Measurements from ENCODE around the gene GALNT12.

The GALNT12 gene

GRCh38 chr9:98881356-98881755, 73.9 kb downstream of the GALNT12 start:
- no peaks in the 10 kb centered on the region for H4K20me1 ChIP-seq (ENCODE audit: insufficient read depth, low read length)
- H3K27ac ChIP-seq (ENCODE audit: low read length), result no peak overlapping the region
- no peaks in the 10 kb centered on the region for H3K9me3 ChIP-seq (ENCODE audit: insufficient read depth, low read length)
- no peaks in the 10 kb centered on the region for H3K36me3 ChIP-seq (replicated peaks; ENCODE audit: low read depth, low read length)
- H3K4me3 ChIP-seq (ENCODE audit: low read length), result no peak overlapping the region
- no peak overlapping the region for H3K4me2 ChIP-seq (ENCODE audit: low read length)
- peaks cover 59% of the 10 kb centered on the region for H3K27me3 ChIP-seq (ENCODE audit: low read depth, low read length)
- no peaks in the 10 kb centered on the region for H3K4me1 ChIP-seq (ENCODE audit: low read length)
- H3K9ac ChIP-seq (ENCODE audit: low read length), result no peak overlapping the region
- H3K79me2 ChIP-seq (ENCODE audit: low read length), result no peaks in the 10 kb centered on the region
- no peak overlapping the region for H2AFZ ChIP-seq (ENCODE audit: low read depth, low read length)
- no peak for TF ChIP-seq CTCF (IDR thresholded peaks at IDR 0.05; ENCODE audit: low read depth, low read length)
- TF ChIP-seq EZH2phosphoT487 (IDR thresholded peaks at IDR 0.05; ENCODE audit: low read depth), result no peak

GRCh38 chr9:98881836-98882568, 74.5 kb downstream of the GALNT12 start:
- TF ChIP-seq EZH2phosphoT487 (IDR thresholded peaks at IDR 0.05; ENCODE audit: low read depth), result no peak
- TF ChIP-seq CTCF (IDR thresholded peaks at IDR 0.05; ENCODE audit: low read depth, low read length), result no peak
- Histone ChIP-seq H3K79me2 (ENCODE audit: low read length) (no peaks in the 10 kb centered on the region), H3K36me3 (replicated peaks; ENCODE audit: low read depth, low read length) (no peaks in the 10 kb centered on the region), H3K4me1 (ENCODE audit: low read length) (no peaks in the 10 kb centered on the region), H3K4me3 (ENCODE audit: low read length) (no peak overlapping the region), H3K9ac (ENCODE audit: low read length) (no peak overlapping the region), H3K27ac (ENCODE audit: low read length) (no peak overlapping the region), H4K20me1 (ENCODE audit: insufficient read depth, low read length) (no peaks in the 10 kb centered on the region), H3K9me3 (ENCODE audit: insufficient read depth, low read length) (no peaks in the 10 kb centered on the region), H2AFZ (ENCODE audit: low read depth, low read length) (no peak overlapping the region), H3K4me2 (ENCODE audit: low read length) (no peak overlapping the region), H3K27me3 (ENCODE audit: low read depth, low read length) (peaks cover 63% of the 10 kb centered on the region)

DNA sequence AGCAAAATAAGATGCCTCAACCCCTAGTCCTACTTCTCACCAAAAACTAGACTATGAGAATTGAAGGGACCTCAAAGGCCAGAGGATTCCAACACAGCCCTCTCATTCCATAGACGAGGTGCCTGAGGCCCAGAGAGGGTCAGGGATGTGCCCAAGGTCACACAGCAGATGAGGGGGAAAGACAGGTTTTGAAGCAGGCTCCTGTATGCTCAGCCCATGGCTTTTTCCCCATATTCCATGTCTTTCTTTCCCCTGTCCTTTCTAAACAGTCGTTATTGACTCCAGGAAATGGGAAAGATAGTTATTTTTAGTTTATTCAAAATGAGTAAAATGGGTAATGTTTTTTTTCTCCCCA, 75.1 kb downstream of the GALNT12 start:
- Histone ChIP-seq H3K36me3 (replicated peaks; ENCODE audit: low read depth, low read length) (no peaks in the 10 kb centered on the region), H3K27me3 (ENCODE audit: low read depth, low read length) (peaks cover 66% of the 10 kb centered on the region), H2AFZ (ENCODE audit: low read depth, low read length) (no peak overlapping the region), H3K9ac (ENCODE audit: low read length) (no peak overlapping the region), H3K4me2 (ENCODE audit: low read length) (no peak overlapping the region), H3K9me3 (ENCODE audit: insufficient read depth, low read length) (no peaks in the 10 kb centered on the region), H3K27ac (ENCODE audit: low read length) (no peak overlapping the region), H3K4me3 (ENCODE audit: low read length) (no peak overlapping the region), H3K4me1 (ENCODE audit: low read length) (no peaks in the 10 kb centered on the region), H3K79me2 (ENCODE audit: low read length) (no peaks in the 10 kb centered on the region), H4K20me1 (ENCODE audit: insufficient read depth, low read length) (no peaks in the 10 kb centered on the region)
- TF ChIP-seq CTCF (IDR thresholded peaks at IDR 0.05; ENCODE audit: low read depth, low read length), result no peak
- no peak for TF ChIP-seq EZH2phosphoT487 (IDR thresholded peaks at IDR 0.05; ENCODE audit: low read depth)

- H3K27me3 ChIP-seq (ENCODE audit: low read depth, low read length), result peaks cover 70% of the 10 kb centered on the region
- TF ChIP-seq EZH2phosphoT487 (IDR thresholded peaks at IDR 0.05; ENCODE audit: low read depth) (no peak), CTCF (IDR thresholded peaks at IDR 0.05; ENCODE audit: low read depth, low read length) (no peak)
- no peak overlapping the region for H2AFZ ChIP-seq (ENCODE audit: low read depth, low read length)
- no peak overlapping the region for H3K9ac ChIP-seq (ENCODE audit: low read length)
- H3K27ac ChIP-seq (ENCODE audit: low read length), result no peak overlapping the region
- H3K4me1 ChIP-seq (ENCODE audit: low read length), result no peaks in the 10 kb centered on the region
- no peaks in the 10 kb centered on the region for H3K36me3 ChIP-seq (replicated peaks; ENCODE audit: low read depth, low read length)
- H4K20me1 ChIP-seq (ENCODE audit: insufficient read depth, low read length), result no peaks in the 10 kb centered on the region
- H3K4me2 ChIP-seq (ENCODE audit: low read length), result no peak overlapping the region
- H3K79me2 ChIP-seq (ENCODE audit: low read length), result no peaks in the 10 kb centered on the region
- no peaks in the 10 kb centered on the region for H3K9me3 ChIP-seq (ENCODE audit: insufficient read depth, low read length)
- no peak overlapping the region for H3K4me3 ChIP-seq (ENCODE audit: low read length)
Observed at GRCh38 chr9:98883276-98883675, 75.8 kb downstream of the GALNT12 start.
